Measurements from ENCODE around the gene AKR1C8.

DNA sequence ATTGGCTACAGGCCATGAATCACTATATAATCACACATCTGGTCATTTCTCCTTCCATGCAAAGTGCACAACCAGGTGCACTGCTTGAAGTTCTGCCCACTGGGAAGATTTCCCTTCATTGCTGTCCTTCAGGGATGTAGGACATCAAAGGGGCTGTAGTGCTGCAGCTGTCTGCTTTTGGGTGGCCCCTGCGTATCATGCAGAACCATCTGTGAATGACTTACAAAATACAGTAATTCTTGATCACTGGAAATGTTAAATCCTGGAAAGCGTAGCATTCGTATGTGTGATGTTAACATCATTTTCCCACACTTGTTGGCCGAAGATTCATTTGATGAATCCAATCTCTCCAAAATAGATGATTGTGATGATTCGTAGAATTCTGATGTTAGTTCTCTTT is 68.3 kb downstream of the AKR1C8 start:
- TF ChIP-seq ZFP30 (CRISPR knock-in tag; IDR thresholded peaks at IDR 0.05), result no peak
- no peak for TF ChIP-seq OSR1 (CRISPR knock-in tag; IDR thresholded peaks at IDR 0.05)
- TF ChIP-seq PPARA (CRISPR knock-in tag; IDR thresholded peaks at IDR 0.05; ENCODE audit: borderline replicate concordance), result no peak
- no peak for TF ChIP-seq RARB (CRISPR knock-in tag; IDR thresholded peaks at IDR 0.05)
- no peak for TF ChIP-seq PATZ1 (CRISPR knock-in tag; IDR thresholded peaks at IDR 0.05; ENCODE audit: borderline replicate concordance)
- TF ChIP-seq ARNTL (CRISPR knock-in tag; IDR thresholded peaks at IDR 0.05; ENCODE audit: borderline replicate concordance, low read depth), result no peak
- no peak for TF ChIP-seq TOX (CRISPR knock-in tag; IDR thresholded peaks at IDR 0.05; ENCODE audit: borderline replicate concordance)
